ENCODE results near the gene BHLHA15. TPM values are rescaled to one million over a fixed set of nuclear protein-coding genes. Genes with fewer than 3 reads are reported as not detected.
A peak's percentile ranks its signal among the peaks of the same experiment; 100 is the strongest.

Gene BHLHA15
- total RNA-seq, 1 donor from 2014 or later = not detected

- no peak for DNase-seq (ENCODE audit: extremely low spot score in 2 of 2)
- no peak for TF ChIP-seq POLR2AphosphoS5 (IDR thresholded peaks at IDR 0.05; ENCODE audit: insufficient read depth in 1 of 2, low read depth in 1 of 2)
- TF ChIP-seq POLR2A (IDR thresholded peaks at IDR 0.05) = no peak
- no peak for TF ChIP-seq CTCF (IDR thresholded peaks at IDR 0.05)
- Histone ChIP-seq H3K36me3 (peaks cover 0 to 26% of the 10 kb centered on the region in 2 donors), H3K4me1 (no peaks in the 10 kb centered on the region), H3K4me3 (no peak overlapping the region), H3K27me3 (no peaks in the 10 kb centered on the region), H3K9me3 (no peaks in the 10 kb centered on the region), H3K27ac (no peak overlapping the region)
- intact Hi-C loops (cut with DNase I) = no loop called here
Measured at GRCh38 chr7:98238076-98238475, 26.8 kb downstream of the BHLHA15 start.

DNA sequence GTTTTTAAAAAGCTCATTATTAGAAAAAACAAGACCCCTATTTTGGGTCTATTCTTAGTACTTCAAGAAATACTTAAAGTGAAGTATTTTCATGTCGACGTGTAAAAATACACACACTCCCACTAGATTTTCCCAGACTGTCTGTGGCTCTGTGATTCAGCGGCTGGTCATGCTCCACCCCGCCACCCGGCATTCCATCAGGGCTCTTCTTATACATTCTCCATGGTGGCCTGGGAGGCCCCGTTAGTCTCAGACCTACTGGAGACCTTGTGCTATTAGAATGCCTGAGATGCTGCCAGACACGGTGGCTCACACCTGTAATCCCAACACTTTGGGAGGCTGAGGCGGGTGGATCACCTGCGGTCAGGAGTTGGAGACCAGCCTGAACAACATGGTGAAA lies 27.7 kb downstream of the BHLHA15 start:
- H3K36me3 ChIP-seq = peaks cover 0 to 19% of the 10 kb centered on the region in 2 donors
- intact Hi-C loops (cut with DNase I) = no loop called here
- no peak for DNase-seq (ENCODE audit: extremely low spot score in 2 of 2)

DNA sequence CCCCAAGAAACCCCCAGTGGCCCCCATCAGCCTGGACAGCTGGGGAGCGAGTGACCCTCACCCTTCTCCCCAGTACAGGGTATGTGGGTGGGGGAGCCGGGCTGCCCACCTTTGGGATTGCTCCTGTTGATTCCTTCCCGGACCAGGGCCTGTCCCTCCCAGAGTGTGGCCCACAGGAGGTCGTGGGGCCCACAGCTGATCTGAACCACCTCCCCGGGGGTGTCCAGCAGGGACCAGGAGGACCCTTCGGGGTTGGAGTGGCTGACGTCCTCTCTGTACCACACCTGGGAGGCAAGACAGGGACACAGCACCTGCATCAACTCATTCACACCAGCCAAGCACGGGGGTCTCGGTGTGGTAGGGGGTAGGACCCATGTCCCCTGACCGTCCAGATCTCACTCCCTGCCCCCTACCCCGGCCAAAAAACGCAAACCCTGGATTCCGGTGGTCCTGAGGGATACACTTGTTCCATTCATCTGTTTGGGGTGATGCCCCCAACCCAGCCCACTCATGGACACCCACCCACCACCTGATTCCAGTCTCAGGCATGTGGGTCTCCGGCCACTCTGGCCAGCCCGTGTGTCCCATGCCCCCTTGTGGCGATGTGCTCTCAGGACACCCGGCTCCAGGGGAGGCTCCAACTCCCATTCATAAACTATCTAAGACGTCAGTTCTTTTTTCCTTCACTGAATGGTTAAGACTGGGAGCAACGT lies 29.9 kb downstream of the BHLHA15 start:
- peaks cover 0 to 35% of the 10 kb centered on the region in 2 donors for H3K36me3 ChIP-seq

More for the DNA sequence above, 27.7 kb downstream of the BHLHA15 start:
- H3K9me3 ChIP-seq = no peaks in the 10 kb centered on the region
- no peak overlapping the region for H3K4me3 ChIP-seq
- H3K27ac ChIP-seq = no peak overlapping the region
- no peak for TF ChIP-seq POLR2A (IDR thresholded peaks at IDR 0.05)
- no peak for TF ChIP-seq CTCF (IDR thresholded peaks at IDR 0.05)
- no peak for TF ChIP-seq POLR2AphosphoS5 (IDR thresholded peaks at IDR 0.05; ENCODE audit: insufficient read depth in 1 of 2, low read depth in 1 of 2)
- no peaks in the 10 kb centered on the region for H3K4me1 ChIP-seq
- no peaks in the 10 kb centered on the region for H3K27me3 ChIP-seq

GRCh38 chr7:98241674-98242241 lies 30.5 kb downstream of the BHLHA15 start:
- intact Hi-C loops (cut with DNase I) = no loop called here
- no peak for DNase-seq (ENCODE audit: extremely low spot score in 2 of 2)
- Histone ChIP-seq H3K9me3 (no peaks in the 10 kb centered on the region), H3K36me3 (peaks cover 0 to 32% of the 10 kb centered on the region in 2 donors), H3K4me1 (no peaks in the 10 kb centered on the region), H3K27me3 (no peaks in the 10 kb centered on the region), H3K27ac (no peak overlapping the region), H3K4me3 (no peak overlapping the region)
- TF ChIP-seq CTCF (IDR thresholded peaks at IDR 0.05) (no peak), POLR2AphosphoS5 (IDR thresholded peaks at IDR 0.05; ENCODE audit: insufficient read depth in 1 of 2, low read depth in 1 of 2) (no peak), POLR2A (IDR thresholded peaks at IDR 0.05) (no peak)

More for the DNA sequence above, 29.9 kb downstream of the BHLHA15 start:
- Histone ChIP-seq H3K4me1 (no peaks in the 10 kb centered on the region), H3K27ac (no peak overlapping the region), H3K27me3 (no peaks in the 10 kb centered on the region), H3K4me3 (no peak overlapping the region), H3K9me3 (no peaks in the 10 kb centered on the region)
- DNase-seq (ENCODE audit: extremely low spot score in 2 of 2) = peak in 1 of 2 donors; percentile 72
- TF ChIP-seq CTCF (IDR thresholded peaks at IDR 0.05) (peak in 1 of 3 experiments; percentile 21), POLR2A (IDR thresholded peaks at IDR 0.05) (no peak), POLR2AphosphoS5 (IDR thresholded peaks at IDR 0.05; ENCODE audit: insufficient read depth in 1 of 2, low read depth in 1 of 2) (no peak)
- intact Hi-C loops (cut with DNase I) = no loop called here

DNA sequence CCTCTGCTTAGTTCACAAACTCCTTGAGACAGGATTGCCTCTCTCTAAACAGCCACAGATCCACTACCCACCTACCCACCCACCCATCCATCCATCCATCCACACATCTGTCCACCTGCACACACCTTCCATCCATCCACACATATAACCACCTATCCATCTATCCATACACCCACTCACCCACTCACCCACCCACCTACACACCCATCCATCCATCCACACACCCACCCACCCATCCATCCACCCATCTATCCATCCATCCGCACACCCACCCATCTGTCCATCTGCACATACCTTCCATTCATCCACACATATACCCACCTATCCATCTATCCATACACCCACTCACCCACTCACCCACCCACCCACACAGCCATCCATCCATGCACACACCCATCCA lies 31.1 kb downstream of the BHLHA15 start:
- Histone ChIP-seq H3K4me3 (no peak overlapping the region), H3K9me3 (no peaks in the 10 kb centered on the region), H3K27me3 (no peaks in the 10 kb centered on the region), H3K36me3 (peaks cover 0 to 32% of the 10 kb centered on the region in 2 donors), H3K4me1 (no peaks in the 10 kb centered on the region), H3K27ac (no peak overlapping the region)
- no peak for TF ChIP-seq POLR2A (IDR thresholded peaks at IDR 0.05)
- TF ChIP-seq POLR2AphosphoS5 (IDR thresholded peaks at IDR 0.05; ENCODE audit: insufficient read depth in 1 of 2, low read depth in 1 of 2) = no peak
- no peak for TF ChIP-seq CTCF (IDR thresholded peaks at IDR 0.05)
- no peak for DNase-seq (ENCODE audit: extremely low spot score in 2 of 2)
- intact Hi-C loops (cut with DNase I) = no loop called here

All from vagina (tissue), 2 donors.